SK-N-SH (cell line): ENCODE results near the gene ATP1A2. TPM values are rescaled to one million over a fixed set of nuclear protein-coding genes. Genes with fewer than 3 reads are reported as not detected.

Experiments
- CTCF ChIA-PET: fragments of 300-600, 350-600 bp; formaldehyde crosslinking; extraction: SDS; loops from one replicate; lab custom pipeline; 2021; lab: Yijun Ruan, JAX
- POLR2A ChIA-PET: fragments of 350-600 bp; sonication (Branson Sonifier 250); formaldehyde crosslinking; extraction: SDS; loops from one replicate; lab custom pipeline; 2020; ENCODE audit warnings: antibody characterized with exemption, inconsistent platforms; lab: Yijun Ruan, JAX
- DNase-seq: peaks from one replicate; pipeline ENCODE4 v3.0.0; 2012
- H2AFZ ChIP-seq: fragments of 200-600 bp; sonication (generic); 2 replicates; pipeline ENCODE4 v1.8.1; 2016; ENCODE audit warnings: antibody characterized with exemption, mild to moderate bottlenecking, low read depth
- H3F3A ChIP-seq: fragments of 200-600 bp; sonication (generic); replicated peaks from 2 replicates; pipeline ENCODE3; 2016; ENCODE audit warnings: antibody characterized with exemption, mild to moderate bottlenecking; ENCODE audit not compliant: insufficient read depth
- H3K27ac ChIP-seq, 2 experiments: fragments of 200-500 bp in 1 of 2; fragments of 200-600 bp in 1 of 2; sonication (Bioruptor generic) in 1 of 2; sonication (generic), shearing (Covaris generic) in 1 of 2; 2 replicates each; pipeline versions ENCODE4 v1.5.1 to v1.6.1; 2014 to 2016; ENCODE audit warnings: low read depth in 2 of 2, inconsistent platforms in 1 of 2, low read length in 1 of 2, mild to moderate bottlenecking in 1 of 2, mixed read lengths in 1 of 2
- H3K27me3 ChIP-seq: fragments of 200-600 bp; sonication (generic), shearing (Covaris generic); 2 replicates; pipeline ENCODE4 v1.6.1; 2016; ENCODE audit warnings: mixed run types; ENCODE audit not compliant: insufficient read depth
- H3K36me3 ChIP-seq, 2 experiments: fragments of 200-500 bp in 1 of 2; fragments of 200-600 bp in 1 of 2; sonication (Bioruptor generic) in 1 of 2; sonication (generic) in 1 of 2; replicated peaks in 1 of 2; 2 replicates each; pipeline versions ENCODE3 to v1.5.1; 2014 to 2016; ENCODE audit warnings: low read length in 1 of 2, mild to moderate bottlenecking in 1 of 2; ENCODE audit not compliant: insufficient read depth in 2 of 2, control insufficient read depth in 1 of 2
- H3K4me1 ChIP-seq, 2 experiments: fragments of 200-500 bp in 1 of 2; fragments of 200-600 bp in 1 of 2; sonication (Bioruptor generic) in 1 of 2; sonication (generic), shearing (Covaris generic) in 1 of 2; 2 replicates each; pipeline versions ENCODE4 v1.5.1 to v1.6.1; 2014 to 2016; ENCODE audit warnings: low read depth in 1 of 2, low read length in 1 of 2, mixed run types in 1 of 2; ENCODE audit not compliant: insufficient read depth in 2 of 2, control insufficient read depth in 1 of 2
- H3K4me2 ChIP-seq: fragments of 200-600 bp; sonication (generic), shearing (Covaris generic); 2 replicates; pipeline ENCODE4 v1.6.1; 2017; ENCODE audit warnings: mixed run types
- H3K4me3 ChIP-seq, 2 experiments: fragments of 200-500 bp in 1 of 2; fragments of 200-600 bp in 1 of 2; sonication (Bioruptor generic) in 1 of 2; sonication (generic), shearing (Covaris generic) in 1 of 2; 2 replicates each; pipeline versions ENCODE4 v1.5.1 to v1.8.1; 2014 to 2016; ENCODE audit warnings: low read depth in 2 of 2, inconsistent platforms in 1 of 2, low read length in 1 of 2, mild to moderate bottlenecking in 1 of 2, mixed read lengths in 1 of 2, moderate library complexity in 1 of 2
- H3K79me2 ChIP-seq: fragments of 200-600 bp; sonication (generic); 2 replicates; pipeline ENCODE4 v1.8.1; 2017; ENCODE audit warnings: mild to moderate bottlenecking; ENCODE audit not compliant: insufficient read depth
- H3K9ac ChIP-seq: fragments of 200-600 bp; sonication (generic); 2 replicates; pipeline ENCODE4 v1.6.1; 2017; ENCODE audit warnings: mixed run types
- H3K9me2 ChIP-seq: fragments of 200-600 bp; sonication (generic); 2 replicates; pipeline ENCODE4 v1.6.1; 2017; ENCODE audit warnings: mixed run types
- H3K9me3 ChIP-seq: fragments of 200-600 bp; sonication (generic); 2 replicates; pipeline ENCODE4 v1.6.1; 2017; ENCODE audit warnings: mixed run types, mild to moderate bottlenecking, moderate library complexity
- H4K20me1 ChIP-seq: fragments of 200-600 bp; sonication (generic); 2 replicates; pipeline ENCODE4 v1.6.1; 2017; ENCODE audit warnings: mild to moderate bottlenecking, mixed run types; ENCODE audit not compliant: insufficient read depth
- CTCF ChIP-seq: fragments of 200-600 bp; sonication (generic); IDR thresholded peaks from 2 replicates; pipeline ENCODE4 v1.6.1; 2017; ENCODE audit warnings: antibody characterized with exemption, mild to moderate bottlenecking, moderate library complexity
- ELF1 ChIP-seq: IDR thresholded peaks from 2 replicates; pipeline ENCODE4 v1.4.0; 2012
- EP300 ChIP-seq, 2 experiments: IDR thresholded peaks; 2 replicates each; pipeline versions ENCODE4 v1.4.0 to v1.6.1; 2012; ENCODE audit warnings: borderline replicate concordance in 1 of 2, low read depth in 1 of 2, low read length in 1 of 2
- EZH2phosphoT487 ChIP-seq: fragments of 200-600 bp; sonication (generic); IDR thresholded peaks from 2 replicates; pipeline ENCODE4 v1.6.1; 2017; ENCODE audit warnings: low read depth, mixed run types, mild to moderate bottlenecking, antibody characterized with exemption, moderate library complexity, borderline replicate concordance
- GABPA ChIP-seq: IDR thresholded peaks from 2 replicates; pipeline ENCODE4 v1.4.0; 2012; ENCODE audit warnings: low read depth, mild to moderate bottlenecking
- GATA2 ChIP-seq: sonication (generic); formaldehyde crosslinking; IDR thresholded peaks from 2 replicates; pipeline ENCODE4 v1.5.0; 2020; ENCODE audit warnings: mild to moderate bottlenecking, missing genetic modification reagents
- MEF2A ChIP-seq: IDR thresholded peaks from 2 replicates; pipeline ENCODE4 v1.4.0; 2012; ENCODE audit warnings: low read depth, borderline replicate concordance
- MXI1 ChIP-seq: IDR thresholded peaks from 2 replicates; pipeline ENCODE4 v1.6.1; 2012; ENCODE audit warnings: mild to moderate bottlenecking, low read depth, low read length, improper control_type of control experiment
- NRF1 ChIP-seq: IDR thresholded peaks from 2 replicates; pipeline ENCODE4 v1.6.1; 2012; ENCODE audit warnings: low read depth, mild to moderate bottlenecking, low read length
- RAD21 ChIP-seq: IDR thresholded peaks from 2 replicates; pipeline ENCODE4 v1.6.1; 2012; ENCODE audit warnings: mild to moderate bottlenecking, low read length
- RCOR1 ChIP-seq: fragments of 150-350 bp; IDR thresholded peaks from 2 replicates; pipeline ENCODE4 v1.6.1; 2017; ENCODE audit warnings: antibody characterized with exemption, low read length
- RFX5 ChIP-seq: IDR thresholded peaks from 2 replicates; pipeline ENCODE4 v1.6.1; 2012; ENCODE audit warnings: mild to moderate bottlenecking, improper control_type of control experiment, low read length
- RXRA ChIP-seq: IDR thresholded peaks from 2 replicates; pipeline ENCODE4 v1.4.0; 2012; ENCODE audit warnings: low read depth, mild to moderate bottlenecking, borderline replicate concordance
- SIN3A ChIP-seq: IDR thresholded peaks from 2 replicates; pipeline ENCODE4 v1.6.1; 2012; ENCODE audit warnings: low read depth, mild to moderate bottlenecking, low read length, moderate library complexity, borderline replicate concordance
- SMC3 ChIP-seq: IDR thresholded peaks from 2 replicates; pipeline ENCODE4 v1.6.1; 2012; ENCODE audit warnings: low read depth, low read length, improper control_type of control experiment
- TAF1 ChIP-seq: IDR thresholded peaks from 2 replicates; pipeline ENCODE4 v1.6.1; 2012; ENCODE audit warnings: low read depth, mild to moderate bottlenecking, low read length, moderate library complexity, borderline replicate concordance
- TCF12 ChIP-seq: IDR thresholded peaks from 2 replicates; pipeline ENCODE4 v1.4.0; 2012
- TEAD4 ChIP-seq: IDR thresholded peaks from 2 replicates; pipeline ENCODE4 v1.4.0; 2012; ENCODE audit warnings: mild to moderate bottlenecking, borderline replicate concordance; ENCODE audit not compliant: insufficient read depth
- YY1 ChIP-seq: IDR thresholded peaks from 2 replicates; pipeline ENCODE4 v1.4.0; 2012; ENCODE audit warnings: low read depth, mild to moderate bottlenecking
- WGBS: methylation state at CpG from one replicate; pipeline ENCODE4 v1.1.6; 2017; ENCODE audit warnings: low lambda C conversion rate; 5-methylcytosine and 5-hydroxymethylcytosine counted together
- polyA plus RNA-seq, 3 experiments: library from polyadenylated mRNA; depleted of rRNA; stranded (reverse); fragments of >200 nt; gene quantifications; 2 replicates each; pipeline ENCODE4 v1.2.3, GENCODE V29; 2012
- TF ChIP-seq, protein P1 (sequence below): IDR thresholded peaks from 2 replicates; pipeline ENCODE4 v1.4.0; 2012; ENCODE audit warnings: low read depth, borderline replicate concordance
- TF ChIP-seq, protein P2 (sequence below): fragments of 150-350 bp; IDR thresholded peaks from 2 replicates; pipeline ENCODE4 v1.6.1; 2016; ENCODE audit warnings: mild to moderate bottlenecking, low read depth, low read length
- TF ChIP-seq, protein P3 (sequence below): IDR thresholded peaks from 2 replicates; pipeline ENCODE4; 2012

Gene ATP1A2
- polyA plus RNA-seq, 1 of the 3 experiments (the other 2 are of a cell fraction): 0.07 TPM

DNA sequence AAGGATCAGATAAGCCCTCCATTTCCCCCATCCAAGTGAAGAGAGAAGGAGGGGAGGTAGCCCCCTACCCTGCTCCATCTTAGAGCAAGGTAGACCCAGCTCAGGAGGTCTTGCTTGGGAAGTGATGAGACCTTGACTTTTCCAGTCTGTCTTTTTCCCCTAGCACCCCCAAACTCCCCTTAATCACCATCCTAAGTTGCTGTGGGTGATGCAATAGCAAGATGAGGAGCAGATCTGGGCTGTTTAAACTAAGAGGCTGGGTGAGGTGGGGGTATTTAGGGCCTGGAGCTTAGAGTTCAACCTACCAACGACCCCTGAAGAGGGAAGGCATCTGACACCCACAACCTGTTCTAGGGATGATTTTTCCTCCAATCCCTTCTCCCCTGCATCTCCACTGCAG lies 1.7 kb downstream of the ATP1A2 start (continued):
- TF ChIP-seq YY1 (no peak), MEF2A (no peak), SMC3 (no peak), EZH2phosphoT487 (no peak), NRF1 (no peak), RXRA (no peak)

- no peak overlapping the region for H3K4me2 ChIP-seq
- no peak overlapping the region for H3K9ac ChIP-seq
- H3K36me3 ChIP-seq: no peaks in the 10 kb centered on the region
- no peak for DNase-seq
- no peaks in the 10 kb centered on the region for H3K9me3 ChIP-seq
- no peaks in the 10 kb centered on the region for H3F3A ChIP-seq
- peaks cover 11% of the 10 kb centered on the region; the same call in 1 of the 2 replicates for H3K27me3 ChIP-seq
- WGBS: 62% methylated on average over 8 of the region's 8 CpGs
- no peaks in the 10 kb centered on the region for H4K20me1 ChIP-seq
- H2AFZ ChIP-seq: no peak overlapping the region
- no peaks in the 10 kb centered on the region for H3K79me2 ChIP-seq
- TF ChIP-seq TCF12 (no peak), ELF1 (no peak), TEAD4 (no peak), MEF2A (no peak), RXRA (no peak), EZH2phosphoT487 (no peak)
- TF ChIP-seq, protein P1, sequence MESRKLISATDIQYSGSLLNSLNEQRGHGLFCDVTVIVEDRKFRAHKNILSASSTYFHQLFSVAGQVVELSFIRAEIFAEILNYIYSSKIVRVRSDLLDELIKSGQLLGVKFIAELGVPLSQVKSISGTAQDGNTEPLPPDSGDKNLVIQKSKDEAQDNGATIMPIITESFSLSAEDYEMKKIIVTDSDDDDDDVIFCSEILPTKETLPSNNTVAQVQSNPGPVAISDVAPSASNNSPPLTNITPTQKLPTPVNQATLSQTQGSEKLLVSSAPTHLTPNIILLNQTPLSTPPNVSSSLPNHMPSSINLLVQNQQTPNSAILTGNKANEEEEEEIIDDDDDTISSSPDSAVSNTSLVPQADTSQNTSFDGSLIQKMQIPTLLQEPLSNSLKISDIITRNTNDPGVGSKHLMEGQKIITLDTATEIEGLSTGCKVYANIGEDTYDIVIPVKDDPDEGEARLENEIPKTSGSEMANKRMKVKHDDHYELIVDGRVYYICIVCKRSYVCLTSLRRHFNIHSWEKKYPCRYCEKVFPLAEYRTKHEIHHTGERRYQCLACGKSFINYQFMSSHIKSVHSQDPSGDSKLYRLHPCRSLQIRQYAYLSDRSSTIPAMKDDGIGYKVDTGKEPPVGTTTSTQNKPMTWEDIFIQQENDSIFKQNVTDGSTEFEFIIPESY: no peak
- H3K4me1 ChIP-seq: no peaks in the 10 kb centered on the region
- no peaks in the 10 kb centered on the region for H3K9me2 ChIP-seq
- CTCF ChIA-PET: interaction anchor here (0.8 to 4.0 kb wide), 7 partner anchors 8 to 134 kb away, joined by 3 to 18 read pairs (median 4); no protein-coding TSS in a partner anchor
- H3K4me3 ChIP-seq: no peak overlapping the region
- POLR2A ChIA-PET: no interaction called here
- H3K27ac ChIP-seq: no peak overlapping the region
These were observed 2.2 kb downstream of the ATP1A2 start for GRCh38 chr1:160117709-160118183.

DNA sequence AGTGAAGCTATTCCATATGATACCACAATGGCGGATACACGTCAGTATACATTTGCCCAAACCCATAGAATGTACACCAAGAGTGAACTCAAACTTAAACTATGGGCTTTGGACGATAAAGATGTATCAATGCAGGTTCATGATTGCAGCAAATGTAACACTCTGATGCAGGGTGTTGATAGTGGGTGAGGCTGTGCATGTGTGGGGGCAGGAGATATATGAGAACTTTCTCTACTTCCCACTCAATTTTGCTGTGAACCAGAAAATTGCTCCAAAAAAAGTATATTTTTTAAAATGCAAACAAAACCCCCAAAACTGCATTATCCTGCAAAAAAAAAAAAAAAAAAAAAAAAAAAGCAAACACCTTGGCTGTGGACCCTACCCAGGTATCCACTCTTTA lies 3.4 kb downstream of the ATP1A2 start:
- Histone ChIP-seq H3K36me3 (no peaks in the 10 kb centered on the region), H3K9me2 (no peaks in the 10 kb centered on the region), H3K27me3 (peaks cover 11% of the 10 kb centered on the region; the same call in 1 of the 2 replicates), H3K4me2 (no peak overlapping the region), H3K4me1 (no peaks in the 10 kb centered on the region), H3F3A (no peaks in the 10 kb centered on the region), H3K9ac (no peak overlapping the region), H4K20me1 (no peaks in the 10 kb centered on the region), H3K4me3 (no peak overlapping the region), H3K79me2 (no peaks in the 10 kb centered on the region), H2AFZ (no peak overlapping the region), H3K27ac (no peak overlapping the region), H3K9me3 (no peaks in the 10 kb centered on the region)
- ChIA-PET CTCF (interaction anchor here (1.5 to 2.3 kb wide), 3 partner anchors 34 to 133 kb away, joined by 3 to 10 read pairs (median 10); no protein-coding TSS in a partner anchor), POLR2A (no interaction called here)
- no peak for DNase-seq
- 77% methylated on average over 3 of the region's 3 CpGs for WGBS
- no peak for TF ChIP-seq GABPA
- TF ChIP-seq NRF1: no peak
- TF ChIP-seq, protein P2, sequence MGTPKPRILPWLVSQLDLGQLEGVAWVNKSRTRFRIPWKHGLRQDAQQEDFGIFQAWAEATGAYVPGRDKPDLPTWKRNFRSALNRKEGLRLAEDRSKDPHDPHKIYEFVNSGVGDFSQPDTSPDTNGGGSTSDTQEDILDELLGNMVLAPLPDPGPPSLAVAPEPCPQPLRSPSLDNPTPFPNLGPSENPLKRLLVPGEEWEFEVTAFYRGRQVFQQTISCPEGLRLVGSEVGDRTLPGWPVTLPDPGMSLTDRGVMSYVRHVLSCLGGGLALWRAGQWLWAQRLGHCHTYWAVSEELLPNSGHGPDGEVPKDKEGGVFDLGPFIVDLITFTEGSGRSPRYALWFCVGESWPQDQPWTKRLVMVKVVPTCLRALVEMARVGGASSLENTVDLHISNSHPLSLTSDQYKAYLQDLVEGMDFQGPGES: no peak
- no peak for TF ChIP-seq GATA2
- TF ChIP-seq, protein P3, sequence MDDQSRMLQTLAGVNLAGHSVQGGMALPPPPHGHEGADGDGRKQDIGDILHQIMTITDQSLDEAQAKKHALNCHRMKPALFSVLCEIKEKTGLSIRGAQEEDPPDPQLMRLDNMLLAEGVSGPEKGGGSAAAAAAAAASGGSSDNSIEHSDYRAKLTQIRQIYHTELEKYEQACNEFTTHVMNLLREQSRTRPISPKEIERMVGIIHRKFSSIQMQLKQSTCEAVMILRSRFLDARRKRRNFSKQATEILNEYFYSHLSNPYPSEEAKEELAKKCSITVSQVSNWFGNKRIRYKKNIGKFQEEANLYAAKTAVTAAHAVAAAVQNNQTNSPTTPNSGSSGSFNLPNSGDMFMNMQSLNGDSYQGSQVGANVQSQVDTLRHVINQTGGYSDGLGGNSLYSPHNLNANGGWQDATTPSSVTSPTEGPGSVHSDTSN: no peak
- no peak for TF ChIP-seq MXI1
- no peak for TF ChIP-seq ELF1
- TF ChIP-seq SIN3A: no peak
- no peak for TF ChIP-seq RCOR1
- TF ChIP-seq TAF1: no peak
- TF ChIP-seq RFX5: no peak
- no peak for TF ChIP-seq EP300 (IDR thresholded peaks at IDR 0.05; ENCODE audit: borderline replicate concordance in 1 of 2, low read depth in 1 of 2, low read length in 1 of 2)
- TF ChIP-seq RAD21: no peak
- TF ChIP-seq CTCF: no peak
